HG03060 (cell line): ENCODE data around the gene N4BP3.
"Not testable (repeated sequence)": the region's sequence is repeated elsewhere in the genome, so short reads cannot be mapped to it uniquely, and the experiment has no call there.

ENCODE experiments used
- ATAC-seq: cut with Tn5 transposase; IDR thresholded peaks from one replicate; pipeline ENCODE4 v1.9.1; 2021; ENCODE audit warnings: low read depth, moderate number of reproducible peaks; ENCODE audit not compliant: unreplicated experiment

N4BP3 gene

DNA sequence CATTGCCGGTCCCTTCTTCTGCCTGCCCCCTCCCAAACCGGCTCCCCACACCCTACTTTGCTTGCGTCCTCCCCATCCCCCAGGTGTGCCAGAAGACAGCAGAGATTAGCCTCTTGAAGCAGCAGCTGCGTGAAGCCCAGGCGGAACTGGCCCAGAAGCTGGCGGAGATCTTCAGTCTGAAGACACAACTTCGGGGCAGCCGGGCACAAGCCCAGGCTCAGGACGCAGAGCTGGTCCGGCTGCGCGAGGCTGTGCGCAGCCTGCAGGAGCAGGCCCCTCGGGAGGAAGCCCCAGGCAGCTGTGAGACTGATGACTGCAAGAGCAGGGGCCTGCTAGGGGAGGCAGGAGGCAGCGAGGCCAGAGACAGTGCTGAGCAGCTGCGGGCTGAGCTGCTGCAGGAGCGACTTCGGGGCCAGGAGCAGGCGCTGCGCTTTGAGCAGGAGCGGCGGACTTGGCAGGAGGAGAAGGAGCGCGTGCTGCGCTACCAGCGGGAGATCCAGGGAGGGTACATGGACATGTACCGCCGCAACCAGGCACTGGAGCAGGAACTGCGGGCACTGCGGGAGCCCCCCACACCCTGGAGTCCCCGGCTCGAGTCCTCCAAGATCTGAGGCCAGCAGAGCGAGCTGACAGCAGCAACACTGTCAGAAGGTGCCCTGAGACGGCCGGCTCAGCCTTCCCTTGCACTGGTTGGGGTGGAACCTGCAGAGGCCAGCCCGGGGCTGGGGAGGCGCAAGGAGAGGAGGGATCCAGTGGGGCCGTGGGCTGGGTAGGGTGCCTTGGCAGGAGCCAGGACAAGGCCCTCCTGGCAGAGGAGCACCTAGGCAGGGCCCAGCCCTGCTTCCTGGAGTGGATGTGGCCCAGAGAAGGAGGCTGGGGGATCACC, 8.3 kb downstream of the N4BP3 start:
- no peak for ATAC-seq

GRCh38 chr5:178122346-178122745, 9.0 kb downstream of the N4BP3 start:
- no peak for ATAC-seq

DNA sequence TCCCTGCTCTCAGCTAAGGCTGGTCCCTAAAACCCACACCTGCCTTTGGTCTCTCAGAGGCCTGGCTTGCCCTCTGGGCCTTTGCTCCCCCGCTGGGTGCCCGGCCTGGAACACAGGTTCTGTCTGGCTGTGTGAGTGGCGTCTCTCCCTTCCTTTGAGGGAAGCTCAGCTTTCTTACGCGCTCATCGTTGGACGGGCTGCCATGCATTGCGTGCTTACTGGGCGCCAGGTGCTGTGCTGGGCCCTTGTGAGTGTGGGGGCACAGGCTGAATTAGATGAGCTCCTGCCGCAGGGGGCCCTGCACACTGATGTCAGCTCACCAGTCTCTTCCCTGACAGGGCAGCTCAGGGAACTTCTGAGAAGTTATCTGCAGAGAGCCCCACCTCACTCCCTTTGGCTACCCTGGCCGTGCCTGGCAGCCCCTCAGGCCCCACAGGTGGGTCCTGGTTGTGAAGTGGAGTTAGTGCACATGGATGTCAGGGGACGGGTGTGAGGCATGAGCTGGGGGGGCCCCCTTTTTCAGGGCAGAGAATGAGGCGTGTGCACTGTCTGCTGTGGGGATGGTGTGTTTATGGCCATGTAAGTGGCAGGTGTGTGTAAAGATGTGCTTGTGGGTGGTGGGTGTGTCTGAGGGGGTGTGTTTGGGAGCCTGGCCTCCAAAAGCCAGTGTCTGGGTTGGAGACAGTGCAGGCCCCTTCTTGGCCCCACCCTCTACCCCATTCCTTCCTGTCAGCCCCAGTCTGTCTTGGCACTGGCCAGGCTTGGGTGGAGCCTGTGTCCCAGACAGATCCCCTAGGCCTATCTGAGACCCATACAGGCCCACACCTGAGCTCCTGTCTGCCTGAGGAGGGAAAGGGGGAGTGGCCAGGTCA, 10.0 kb downstream of the N4BP3 start:
- no peak for ATAC-seq

- ATAC-seq, result no peak
Observed at GRCh38 chr5:178123966-178124925, 10.9 kb downstream of the N4BP3 start.

DNA sequence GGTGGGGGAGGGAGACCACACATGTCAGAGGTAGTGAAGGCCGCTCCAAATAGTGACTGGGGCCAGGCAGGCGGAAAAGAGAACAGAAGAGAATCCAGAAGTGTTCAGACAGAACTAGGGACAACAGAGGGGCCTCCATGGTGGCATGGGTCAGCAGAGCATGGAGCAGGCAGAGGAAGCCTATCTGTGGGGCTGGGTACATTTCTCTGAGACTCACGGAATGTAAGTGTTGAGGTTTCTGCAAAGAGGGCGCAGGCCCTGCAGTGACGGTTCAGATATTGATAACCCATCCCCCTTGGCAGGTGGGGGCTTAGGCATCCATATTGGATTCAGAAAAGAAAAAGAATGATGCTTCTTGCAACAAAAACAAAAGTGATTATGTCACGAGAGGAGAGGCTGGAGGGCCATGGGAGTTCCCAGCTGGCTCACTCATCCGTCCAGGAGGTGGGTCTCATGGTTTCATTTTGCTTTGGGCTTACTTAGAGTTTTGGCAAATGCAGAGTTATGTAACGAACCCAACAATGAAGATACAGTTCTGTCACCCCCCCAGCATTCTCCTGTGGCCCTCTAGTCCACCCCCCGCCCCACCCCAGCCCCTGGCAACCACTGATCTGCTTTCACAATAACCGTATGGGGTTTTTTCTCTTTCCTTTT, 12.0 kb downstream of the N4BP3 start:
- ATAC-seq, result no peak

DNA sequence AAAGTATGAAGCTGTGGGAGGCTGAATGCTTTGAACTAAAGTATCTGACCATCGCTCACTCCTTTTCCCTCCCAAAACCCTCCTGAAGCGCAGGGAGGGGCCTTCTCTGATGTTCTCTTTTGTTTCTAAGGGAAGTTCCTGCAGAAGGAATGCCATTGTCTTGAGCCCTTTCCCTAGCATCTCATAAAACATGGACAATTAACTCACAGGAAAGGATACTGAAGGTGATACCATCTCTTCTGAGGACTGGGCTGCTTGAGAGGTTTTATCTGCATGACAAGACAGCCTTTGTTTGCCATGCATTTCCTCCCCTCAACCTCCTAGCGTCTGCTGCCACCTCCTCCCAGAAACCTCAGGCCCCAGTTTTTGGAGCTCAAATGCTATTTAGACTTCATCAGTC, 13.2 kb downstream of the N4BP3 start:
- no peak for ATAC-seq

DNA sequence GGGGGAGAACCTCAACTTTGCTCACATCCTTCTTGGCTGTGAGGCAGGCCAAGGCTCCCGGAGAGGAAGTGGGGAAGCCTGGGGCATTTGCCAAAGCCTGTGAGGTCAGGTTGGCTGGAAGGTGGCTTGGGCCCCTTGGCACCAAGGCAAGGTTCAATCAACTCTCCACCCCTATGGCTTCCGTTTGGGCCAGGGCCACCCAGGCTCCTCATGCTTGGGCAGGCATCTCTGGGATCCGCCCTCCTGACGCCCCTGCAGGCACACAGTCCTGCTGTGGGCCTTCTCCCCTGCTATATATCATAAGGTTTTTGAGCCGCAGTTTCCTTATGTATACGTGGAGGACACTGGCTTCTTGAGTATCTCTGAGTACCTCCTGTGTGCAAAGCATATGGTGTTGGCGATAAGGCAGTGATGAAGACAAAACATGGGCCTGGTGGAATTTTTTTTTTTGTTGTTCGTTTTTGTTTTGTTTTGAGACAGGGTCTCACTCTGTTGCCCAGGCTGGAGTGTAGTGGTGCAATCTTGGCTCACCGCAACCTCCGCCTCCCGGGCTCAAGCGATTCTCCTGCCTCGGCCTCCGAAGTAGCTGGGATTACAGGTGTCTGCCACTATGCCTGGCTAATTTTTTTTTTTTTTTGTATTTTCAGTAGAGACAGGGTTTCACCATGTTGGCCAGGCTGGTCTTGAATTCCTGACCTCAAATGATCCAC, 14.1 kb downstream of the N4BP3 start:
- not testable (repeated sequence) for ATAC-seq

GRCh38 chr5:178129296-178129695, 16.0 kb downstream of the N4BP3 start:
- no peak for ATAC-seq

GRCh38 chr5:178130234-178130575, 16.9 kb downstream of the N4BP3 start:
- ATAC-seq, result not testable (repeated sequence)

GRCh38 chr5:178130576-178131445, 17.5 kb downstream of the N4BP3 start, which contains the start of gene RMND5B:
RMND5B (plus strand) TSS chr5:178131014; CDS start chr5:178138120, 7,106 bp downstream.
- ATAC-seq, result no peak

GRCh38 chr5:178131446-178131996, 18.2 kb downstream of the N4BP3 start:
- ATAC-seq, result no peak

- no peak for ATAC-seq
Observed at GRCh38 chr5:178136990-178137389, 23.7 kb downstream of the N4BP3 start.

DNA sequence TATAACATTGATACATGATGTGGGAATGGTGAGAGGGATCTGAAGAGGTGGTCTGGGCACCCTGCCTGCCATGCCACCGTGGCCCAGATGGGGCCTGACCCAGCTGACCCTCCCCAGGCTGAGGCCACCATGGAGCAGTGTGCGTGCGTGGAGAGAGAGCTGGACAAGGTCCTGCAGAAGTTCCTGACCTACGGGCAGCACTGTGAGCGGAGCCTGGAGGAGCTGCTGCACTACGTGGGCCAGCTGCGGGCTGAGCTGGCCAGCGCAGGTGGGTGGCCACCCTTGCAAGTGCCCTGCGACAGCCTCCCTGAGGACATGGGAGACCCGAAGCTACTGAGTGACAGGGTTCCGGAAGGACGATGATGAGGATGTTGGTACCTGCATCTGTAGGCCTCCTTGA, 24.7 kb downstream of the N4BP3 start:
- ATAC-seq, result no peak

DNA sequence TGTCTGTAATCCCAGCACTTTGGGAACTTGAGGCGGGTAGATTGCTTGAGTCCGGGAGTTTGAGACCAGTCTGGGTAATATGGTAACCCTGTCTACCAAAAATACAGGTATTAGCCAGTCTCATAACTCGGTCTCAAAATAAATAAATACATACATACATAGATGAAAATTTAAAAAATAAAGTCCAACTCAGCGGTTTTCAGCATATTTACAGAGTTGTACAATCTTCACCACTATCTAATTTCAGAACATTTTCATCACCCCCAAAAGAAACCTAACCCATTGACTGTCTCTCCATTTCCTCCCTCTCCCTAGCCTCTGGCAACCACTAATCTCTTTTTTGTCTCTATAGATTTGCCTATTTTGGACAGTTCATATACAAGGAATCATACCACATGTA, 28.2 kb downstream of the N4BP3 start:
- no peak for ATAC-seq

GRCh38 chr5:178142642-178143041, 29.3 kb downstream of the N4BP3 start:
- ATAC-seq, result no peak

DNA sequence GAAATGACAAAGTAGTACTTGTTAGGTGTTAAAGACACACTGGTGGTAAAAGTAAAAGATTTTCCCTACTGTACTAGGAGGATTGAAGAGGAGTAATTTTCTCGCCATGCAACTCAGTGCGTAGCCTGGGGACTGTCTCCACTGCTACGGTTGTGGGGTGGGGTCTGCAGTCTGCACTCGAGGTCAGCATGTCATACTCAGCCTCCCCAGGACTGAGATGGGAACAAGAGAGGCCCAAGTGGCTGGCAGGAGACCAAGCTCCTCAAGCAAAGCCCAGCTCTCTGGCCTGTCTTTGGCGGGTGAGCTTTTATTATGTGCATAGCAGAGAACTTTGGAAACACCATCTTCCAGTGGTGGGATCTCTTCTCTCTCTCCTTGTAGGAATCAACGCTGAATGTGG, 29.9 kb downstream of the N4BP3 start:
- ATAC-seq, result no peak

DNA sequence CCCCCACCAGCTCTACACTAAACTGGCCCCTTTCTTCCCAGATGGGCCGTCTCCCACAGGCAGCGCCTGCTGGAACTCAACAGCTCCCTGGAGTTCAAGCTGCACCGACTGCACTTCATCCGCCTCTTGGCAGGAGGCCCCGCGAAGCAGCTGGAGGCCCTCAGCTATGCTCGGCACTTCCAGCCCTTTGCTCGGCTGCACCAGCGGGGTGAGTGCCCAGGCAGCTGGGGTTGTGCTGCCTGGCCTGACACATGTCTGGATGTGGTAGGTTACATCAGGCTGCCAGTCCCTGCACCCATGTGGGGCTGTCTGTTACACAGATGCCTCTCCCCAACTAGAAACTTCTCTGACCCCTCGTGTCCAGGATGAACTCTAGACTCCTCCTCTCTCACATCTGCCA, 30.6 kb downstream of the N4BP3 start:
- no peak for ATAC-seq
